Endothelial cell of umbilical vein (primary cell): Measurements from ENCODE around the gene TEK. TPM values are rescaled to one million over a fixed set of nuclear protein-coding genes. Genes with fewer than 3 reads are reported as not detected.

ENCODE experiments used
- BruUV-seq: library from RNA; stranded (reverse); fragments of 400-500 nt; replicated peaks from 2 replicates; lab custom pipeline; 2021; lab: Mats Ljungman, UMichigan
- CTCF ChIA-PET: fragments of 300-600, 350-600 bp; sonication (Branson Sonifier 250); formaldehyde crosslinking; loops from one replicate; lab custom pipeline; 2021; ENCODE audit warnings: antibody characterized with exemption, inconsistent platforms; lab: Charles Lee
- POLR2A ChIA-PET: fragments of 300-600, 350-600 bp; sonication (Branson Sonifier 250); formaldehyde crosslinking; loops from one replicate; lab custom pipeline; 2021; ENCODE audit warnings: antibody characterized with exemption, inconsistent platforms; lab: Charles Lee
- DNase-seq: peaks from one replicate; pipeline ENCODE4 v3.0.0-alpha.2; 2011; ENCODE audit warnings: low read depth, low spot score
- FAIRE-seq: peaks from 2 replicates; lab custom pipeline; 2011; peaks lifted over from hg19 to GRCh38; lab: Jason Lieb, UNC
- H2AFZ ChIP-seq: 2 replicates; pipeline ENCODE4 v1.6.0; 2012; ENCODE audit warnings: low read depth, low read length, control low read depth, inconsistent platforms
- H3K27ac ChIP-seq: 2 replicates; pipeline ENCODE4 v1.5.1; 2011; ENCODE audit warnings: low read depth, mild to moderate bottlenecking, control low read depth, low read length, moderate library complexity; ENCODE audit not compliant: insufficient read depth
- H3K27me3 ChIP-seq, 2 experiments: 2 replicates each; pipeline versions ENCODE4 v1.6.0 to v1.6.1; 2011; ENCODE audit warnings: low read length in 2 of 2, mixed read lengths in 1 of 2; ENCODE audit not compliant: control insufficient read depth in 2 of 2, insufficient read depth in 2 of 2
- H3K36me3 ChIP-seq, 2 experiments: 2 replicates in 1 of 2; 3 replicates in 1 of 2; pipeline ENCODE4 v1.5.1; 2011; ENCODE audit warnings: low read length in 2 of 2, mild to moderate bottlenecking in 1 of 2, moderate library complexity in 1 of 2; ENCODE audit not compliant: control insufficient read depth in 2 of 2, insufficient read depth in 2 of 2; ENCODE audit errors: extremely low read depth in 1 of 2
- H3K4me1 ChIP-seq: 3 replicates; pipeline ENCODE4 v1.5.1; 2011; ENCODE audit warnings: mild to moderate bottlenecking, low read length; ENCODE audit not compliant: control insufficient read depth, insufficient read depth; ENCODE audit errors: extremely low read depth
- H3K4me2 ChIP-seq: 2 replicates; pipeline ENCODE4 v1.6.1; 2011; ENCODE audit warnings: low read length, control low read depth, mixed read lengths; ENCODE audit not compliant: insufficient read depth
- H3K4me3 ChIP-seq, 3 experiments: fragments of 200-600 bp in 1 of 3; sonication (generic), shearing (Covaris generic) in 1 of 3; replicated peaks in 1 of 3; 2 replicates each; pipeline ENCODE4 v1.5.1; 2011 to 2016; ENCODE audit warnings: control low read depth in 3 of 3, low read length in 3 of 3, mild to moderate bottlenecking in 2 of 3, inconsistent platforms in 1 of 3, low read depth in 1 of 3, moderate library complexity in 1 of 3; ENCODE audit not compliant: insufficient read depth in 1 of 3
- H3K79me2 ChIP-seq: 2 replicates; pipeline ENCODE4 v1.6.0; 2012; ENCODE audit warnings: low read length, inconsistent platforms; ENCODE audit not compliant: control insufficient read depth, insufficient read depth
- H3K9ac ChIP-seq: replicated peaks from 2 replicates; pipeline ENCODE3; 2011; ENCODE audit warnings: low read length, control low read depth; ENCODE audit not compliant: insufficient read depth; ENCODE audit errors: extremely low read depth
- H3K9me1 ChIP-seq: replicated peaks from 3 replicates; pipeline ENCODE4 v1.6.0; 2011; ENCODE audit warnings: mild to moderate bottlenecking, low read length; ENCODE audit not compliant: control insufficient read depth, insufficient read depth; ENCODE audit errors: extremely low read depth
- H3K9me3 ChIP-seq: replicated peaks from 2 replicates; pipeline ENCODE4 v1.5.1; 2012; ENCODE audit warnings: low read length, inconsistent platforms; ENCODE audit not compliant: control insufficient read depth, insufficient read depth
- H4K20me1 ChIP-seq: replicated peaks from 2 replicates; pipeline ENCODE3; 2011; ENCODE audit warnings: mild to moderate bottlenecking, low read length; ENCODE audit not compliant: control insufficient read depth, insufficient read depth; ENCODE audit errors: extremely low read depth
- CTCF ChIP-seq, 2 donors: IDR thresholded peaks; 1 replicate in 1 of 2; 2 replicates in 1 of 2; pipeline ENCODE4 v1.5.1; 2011; ENCODE audit warnings: low read length in 2 of 2, mild to moderate bottlenecking in 2 of 2, moderate library complexity in 2 of 2, control low read depth in 1 of 2, inconsistent platforms in 1 of 2, low read depth in 1 of 2; ENCODE audit not compliant: insufficient read depth in 1 of 2; ENCODE audit errors: extremely low read depth in 1 of 2
- EZH2 ChIP-seq: IDR thresholded peaks from 2 replicates; pipeline ENCODE4 v1.6.1; 2012; ENCODE audit warnings: borderline replicate concordance, low read depth, mild to moderate bottlenecking, moderate library complexity, low read length, inconsistent platforms; ENCODE audit not compliant: severe bottlenecking
- FOS ChIP-seq: IDR thresholded peaks from 2 replicates; pipeline ENCODE4 v1.6.1; 2011; ENCODE audit warnings: mild to moderate bottlenecking, low read length, moderate library complexity, borderline replicate concordance; ENCODE audit not compliant: insufficient read depth
- GATA2 ChIP-seq: IDR thresholded peaks from 2 replicates; pipeline ENCODE4 v1.7.0; 2011; ENCODE audit warnings: low read depth, mild to moderate bottlenecking, moderate library complexity, mixed read lengths, low read length; ENCODE audit not compliant: insufficient read length, insufficient read depth
- JUN ChIP-seq: IDR thresholded peaks from 2 replicates; pipeline ENCODE4 v1.6.1; 2011; ENCODE audit warnings: borderline replicate concordance, low read depth; ENCODE audit not compliant: insufficient read length, insufficient read depth
- MAX ChIP-seq: IDR thresholded peaks from 2 replicates; pipeline ENCODE4 v1.6.1; 2011; ENCODE audit not compliant: insufficient read depth, insufficient read length
- MYC ChIP-seq: IDR thresholded peaks from one replicate; pipeline ENCODE4 v1.6.1; 2011; ENCODE audit warnings: mild to moderate bottlenecking, low read depth, low read length
- POLR2A ChIP-seq: IDR thresholded peaks from 2 replicates; pipeline ENCODE4 v1.6.1; 2012; ENCODE audit warnings: low read depth, mild to moderate bottlenecking, control low read depth, low read length
- POLR2AphosphoS5 ChIP-seq: IDR thresholded peaks from 2 replicates; pipeline ENCODE4 v1.6.1; 2012; ENCODE audit warnings: low read depth, mild to moderate bottlenecking, control low read depth, low read length, moderate library complexity; ENCODE audit not compliant: insufficient read depth
- dilution Hi-C: fragments of 300-500 bp; cut with MboI; formaldehyde crosslinking; loops from one replicate; pipeline ENCODE4 v1.15.0; 2019; ENCODE audit warnings: low sequenced_read_pairs; ENCODE audit not compliant: extremely low pct_ligation_motif_present
- intact Hi-C: fragments of 100-400 bp; cut with micrococcal nuclease; formaldehyde crosslinking; loops from one replicate; pipeline ENCODE4 v1.10.0; 2022
- polyA plus RNA-seq, 4 experiments: library from polyadenylated mRNA; depleted of rRNA in 3 of 4; stranded (reverse) in 3 of 4; unstranded in 1 of 4; fragments of >200 nt; gene quantifications; 2 replicates each; pipeline versions ENCODE4 v1.2.1 to v1.2.3, GENCODE V29; 2011 to 2012; ENCODE audit warnings: missing spikeins in 1 of 4
- total RNA-seq: library from RNA; stranded (reverse); gene quantifications from 2 replicates; pipeline ENCODE4 v1.2.3, GENCODE V29; 2021

The TEK gene
- total and polyA plus RNA-seq, 2 donors (not counting 3 experiments of a cell fraction or from before 2014, with no cell fraction given) = 26.9 to 44.1 TPM

GRCh38 chr9:27206041-27206440 lies 97.0 kb downstream of the TEK start:
- Histone ChIP-seq H3K9me3 (no peaks in the 10 kb centered on the region), H2AFZ (no peak overlapping the region), H3K79me2 (no peaks in the 10 kb centered on the region), H3K9me1 (no peaks in the 10 kb centered on the region), H3K9ac (no peak overlapping the region), H3K4me3 (no peak overlapping the region), H4K20me1 (no peaks in the 10 kb centered on the region), H3K36me3 (peaks cover 19 to 26% of the 10 kb centered on the region in 2 experiments), H3K27me3 (no peaks in the 10 kb centered on the region), H3K27ac (no peak overlapping the region), H3K4me1 (no peaks in the 10 kb centered on the region), H3K4me2 (no peak overlapping the region)
- no peak for DNase-seq
- dilution Hi-C loops = no loop called here
- no TSS peak for BruUV-seq
- intact Hi-C loops = no loop called here
- ChIA-PET POLR2A (no interaction called here), CTCF (interaction anchor here (1.2 kb wide), 1 partner anchor 113 kb away, joined by 3 read pairs; no protein-coding TSS in a partner anchor)
- TF ChIP-seq GATA2 (no peak), EZH2 (no peak), POLR2A (no peak), MAX (no peak), MYC (no peak), FOS (no peak), CTCF (IDR thresholded peaks at IDR 0.05; ENCODE audit: extremely low read depth in 1 of 2, insufficient read depth in 1 of 2, low read depth in 1 of 2, low read length in 2 of 2) (no peak), JUN (no peak), POLR2AphosphoS5 (no peak)
- FAIRE-seq = no peak
